A673 (cell line): Measurements from ENCODE around the gene CWF19L2.

Experiments
- EZH2 ChIP-seq: fragments of 200-600 bp; sonication (generic); IDR thresholded peaks from 2 replicates; pipeline ENCODE4 v1.6.1; 2017; ENCODE audit warnings: borderline replicate concordance, low read depth, mild to moderate bottlenecking, mixed read lengths, antibody characterized with exemption, low read length; ENCODE audit not compliant: poor library complexity, severe bottlenecking
- TF ChIP-seq, protein P1 (sequence below): fragments of 300-800, 200-600 bp; sonication (generic); conservative IDR thresholded peaks from 2 replicates; pipeline ENCODE4 v1.5.1; 2017; ENCODE audit warnings: low read depth, mild to moderate bottlenecking, antibody characterized with exemption, low read length, moderate library complexity, mixed read lengths

DNA sequence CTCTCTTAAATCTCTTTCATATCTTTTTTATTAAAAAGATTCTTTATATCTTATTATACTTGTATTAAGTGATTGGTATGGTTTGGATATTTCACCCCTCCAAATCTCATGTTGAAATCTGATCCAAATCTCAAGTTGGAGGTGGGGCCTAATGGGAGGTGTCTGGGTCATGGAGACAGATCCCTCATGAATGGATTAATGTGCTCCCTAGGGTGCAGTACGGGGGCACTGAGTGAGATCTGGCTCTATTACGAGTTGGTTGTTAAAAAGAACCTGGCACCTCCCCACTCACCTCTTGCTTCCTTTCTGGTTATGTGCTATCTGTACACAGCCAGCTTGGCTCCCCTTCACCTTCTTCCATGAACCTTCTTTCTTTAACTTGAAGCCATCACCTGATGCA is 149.6 kb downstream of the CWF19L2 start:
- no peak for TF ChIP-seq EZH2
- TF ChIP-seq, protein P1, sequence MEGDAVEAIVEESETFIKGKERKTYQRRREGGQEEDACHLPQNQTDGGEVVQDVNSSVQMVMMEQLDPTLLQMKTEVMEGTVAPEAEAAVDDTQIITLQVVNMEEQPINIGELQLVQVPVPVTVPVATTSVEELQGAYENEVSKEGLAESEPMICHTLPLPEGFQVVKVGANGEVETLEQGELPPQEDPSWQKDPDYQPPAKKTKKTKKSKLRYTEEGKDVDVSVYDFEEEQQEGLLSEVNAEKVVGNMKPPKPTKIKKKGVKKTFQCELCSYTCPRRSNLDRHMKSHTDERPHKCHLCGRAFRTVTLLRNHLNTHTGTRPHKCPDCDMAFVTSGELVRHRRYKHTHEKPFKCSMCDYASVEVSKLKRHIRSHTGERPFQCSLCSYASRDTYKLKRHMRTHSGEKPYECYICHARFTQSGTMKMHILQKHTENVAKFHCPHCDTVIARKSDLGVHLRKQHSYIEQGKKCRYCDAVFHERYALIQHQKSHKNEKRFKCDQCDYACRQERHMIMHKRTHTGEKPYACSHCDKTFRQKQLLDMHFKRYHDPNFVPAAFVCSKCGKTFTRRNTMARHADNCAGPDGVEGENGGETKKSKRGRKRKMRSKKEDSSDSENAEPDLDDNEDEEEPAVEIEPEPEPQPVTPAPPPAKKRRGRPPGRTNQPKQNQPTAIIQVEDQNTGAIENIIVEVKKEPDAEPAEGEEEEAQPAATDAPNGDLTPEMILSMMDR, result no peak
